Measurements from ENCODE around the gene CXCR3.

CXCR3 gene

GRCh38 chrX:71634366-71634765 is 16.1 kb upstream of the CXCR3 start:
- Histone ChIP-seq H3K9ac (ENCODE audit: insufficient read length, low read depth) (no peak overlapping the region), H3K9me3 (ENCODE audit: insufficient read depth, low read length) (no peaks in the 10 kb centered on the region)
- TF ChIP-seq ZNF274 (IDR thresholded peaks at IDR 0.05; ENCODE audit: low read depth, low read length) (no peak), YY1 (IDR thresholded peaks at IDR 0.05; ENCODE audit: insufficient read depth, insufficient read length) (no peak), SUZ12 (IDR thresholded peaks at IDR 0.05; ENCODE audit: extremely low read depth, insufficient read depth, insufficient read length) (no peak)

GRCh38 chrX:71632923-71633657 is 14.8 kb upstream of the CXCR3 start:
- no peaks in the 10 kb centered on the region for H3K36me3 ChIP-seq (ENCODE audit: insufficient read depth, insufficient read length, low read length)
- no peak overlapping the region for H3K9ac ChIP-seq (ENCODE audit: insufficient read length, low read depth)
- no peaks in the 10 kb centered on the region for H3K27me3 ChIP-seq (ENCODE audit: insufficient read depth, insufficient read length)
- no peak overlapping the region for H3K4me3 ChIP-seq (ENCODE audit: insufficient read length, low read depth)
- no peak for TF ChIP-seq ZNF274 (IDR thresholded peaks at IDR 0.05; ENCODE audit: low read depth, low read length)
- TF ChIP-seq SUZ12 (IDR thresholded peaks at IDR 0.05; ENCODE audit: extremely low read depth, insufficient read depth, insufficient read length) = no peak
- no peak for TF ChIP-seq YY1 (IDR thresholded peaks at IDR 0.05; ENCODE audit: insufficient read depth, insufficient read length)
- H3K9me3 ChIP-seq (ENCODE audit: insufficient read depth, low read length) = no peaks in the 10 kb centered on the region
- no peak for DNase-seq (ENCODE audit: low read depth, low spot score)
- no peaks in the 10 kb centered on the region for H3K4me1 ChIP-seq (ENCODE audit: insufficient read depth, insufficient read length)

More at GRCh38 chrX:71634366-71634765, 16.1 kb upstream of the CXCR3 start:
- Histone ChIP-seq H3K4me3 (ENCODE audit: insufficient read length, low read depth) (no peak overlapping the region), H3K27me3 (ENCODE audit: insufficient read depth, insufficient read length) (no peaks in the 10 kb centered on the region), H3K36me3 (ENCODE audit: insufficient read depth, insufficient read length, low read length) (no peaks in the 10 kb centered on the region), H3K4me1 (ENCODE audit: insufficient read depth, insufficient read length) (no peaks in the 10 kb centered on the region)
- DNase-seq (ENCODE audit: low read depth, low spot score) = no peak

GRCh38 chrX:71629467-71629866 is 11.2 kb upstream of the CXCR3 start:
- no peaks in the 10 kb centered on the region for H3K36me3 ChIP-seq (ENCODE audit: insufficient read depth, insufficient read length, low read length)
- no peaks in the 10 kb centered on the region for H3K27me3 ChIP-seq (ENCODE audit: insufficient read depth, insufficient read length)
- no peak overlapping the region for H3K4me3 ChIP-seq (ENCODE audit: insufficient read length, low read depth)
- H3K9me3 ChIP-seq (ENCODE audit: insufficient read depth, low read length) = no peaks in the 10 kb centered on the region
- no peak overlapping the region for H3K9ac ChIP-seq (ENCODE audit: insufficient read length, low read depth)
- H3K4me1 ChIP-seq (ENCODE audit: insufficient read depth, insufficient read length) = peaks cover 7% of the 10 kb centered on the region
- DNase-seq (ENCODE audit: low read depth, low spot score) = no peak
- no peak for TF ChIP-seq YY1 (IDR thresholded peaks at IDR 0.05; ENCODE audit: insufficient read depth, insufficient read length)
- TF ChIP-seq SUZ12 (IDR thresholded peaks at IDR 0.05; ENCODE audit: extremely low read depth, insufficient read depth, insufficient read length) = no peak
- no peak for TF ChIP-seq ZNF274 (IDR thresholded peaks at IDR 0.05; ENCODE audit: low read depth, low read length)

- DNase-seq (ENCODE audit: low read depth, low spot score) = no peak
- H3K9me3 ChIP-seq (ENCODE audit: insufficient read depth, low read length) = no peaks in the 10 kb centered on the region
- TF ChIP-seq ZNF274 (IDR thresholded peaks at IDR 0.05; ENCODE audit: low read depth, low read length) = no peak
- TF ChIP-seq SUZ12 (IDR thresholded peaks at IDR 0.05; ENCODE audit: extremely low read depth, insufficient read depth, insufficient read length) = no peak
- no peak for TF ChIP-seq YY1 (IDR thresholded peaks at IDR 0.05; ENCODE audit: insufficient read depth, insufficient read length)
- H3K4me1 ChIP-seq (ENCODE audit: insufficient read depth, insufficient read length) = peaks cover 10% of the 10 kb centered on the region
- H3K27me3 ChIP-seq (ENCODE audit: insufficient read depth, insufficient read length) = no peaks in the 10 kb centered on the region
- no peak overlapping the region for H3K4me3 ChIP-seq (ENCODE audit: insufficient read length, low read depth)
- H3K9ac ChIP-seq (ENCODE audit: insufficient read length, low read depth) = no peak overlapping the region
- no peaks in the 10 kb centered on the region for H3K36me3 ChIP-seq (ENCODE audit: insufficient read depth, insufficient read length, low read length)
These were observed 9.5 kb upstream of the CXCR3 start for GRCh38 chrX:71627588-71628404.

DNA sequence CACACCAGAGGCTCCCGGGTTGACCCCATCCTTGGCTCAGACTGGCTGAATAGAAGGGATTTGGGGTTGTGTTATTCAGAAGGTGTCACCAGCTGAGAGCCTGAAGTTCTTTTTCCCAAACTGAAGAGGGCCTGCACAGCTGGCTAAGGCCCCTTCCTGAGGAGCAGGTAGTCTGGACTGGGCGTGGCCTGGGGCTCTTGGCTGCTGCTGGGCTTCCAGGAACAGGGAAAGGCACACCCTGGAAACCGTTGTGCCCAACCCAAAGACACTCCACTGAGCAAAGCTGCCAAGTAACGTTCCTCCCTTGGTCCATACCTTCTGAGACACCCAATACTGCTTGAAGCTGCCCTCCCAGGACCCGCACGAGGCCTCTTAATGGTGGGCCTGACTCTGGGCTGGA is 8.3 kb upstream of the CXCR3 start:
- TF ChIP-seq YY1 (IDR thresholded peaks at IDR 0.05; ENCODE audit: insufficient read depth, insufficient read length) = no peak
- TF ChIP-seq SUZ12 (IDR thresholded peaks at IDR 0.05; ENCODE audit: extremely low read depth, insufficient read depth, insufficient read length) = no peak
- TF ChIP-seq ZNF274 (IDR thresholded peaks at IDR 0.05; ENCODE audit: low read depth, low read length) = no peak
- DNase-seq (ENCODE audit: low read depth, low spot score) = no peak
- peaks cover 10% of the 10 kb centered on the region for H3K4me1 ChIP-seq (ENCODE audit: insufficient read depth, insufficient read length)
- no peak overlapping the region for H3K4me3 ChIP-seq (ENCODE audit: insufficient read length, low read depth)
- no peak overlapping the region for H3K9ac ChIP-seq (ENCODE audit: insufficient read length, low read depth)
- H3K9me3 ChIP-seq (ENCODE audit: insufficient read depth, low read length) = no peaks in the 10 kb centered on the region
- no peaks in the 10 kb centered on the region for H3K36me3 ChIP-seq (ENCODE audit: insufficient read depth, insufficient read length, low read length)
- H3K27me3 ChIP-seq (ENCODE audit: insufficient read depth, insufficient read length) = no peaks in the 10 kb centered on the region

GRCh38 chrX:71625471-71625870 is 7.2 kb upstream of the CXCR3 start:
- no peak overlapping the region for H3K4me3 ChIP-seq (ENCODE audit: insufficient read length, low read depth)
- H3K4me1 ChIP-seq (ENCODE audit: insufficient read depth, insufficient read length) = peaks cover 10% of the 10 kb centered on the region
- no peak overlapping the region for H3K9ac ChIP-seq (ENCODE audit: insufficient read length, low read depth)
- H3K36me3 ChIP-seq (ENCODE audit: insufficient read depth, insufficient read length, low read length) = no peaks in the 10 kb centered on the region
- H3K27me3 ChIP-seq (ENCODE audit: insufficient read depth, insufficient read length) = no peaks in the 10 kb centered on the region
- no peaks in the 10 kb centered on the region for H3K9me3 ChIP-seq (ENCODE audit: insufficient read depth, low read length)
- TF ChIP-seq SUZ12 (IDR thresholded peaks at IDR 0.05; ENCODE audit: extremely low read depth, insufficient read depth, insufficient read length) (no peak), ZNF274 (IDR thresholded peaks at IDR 0.05; ENCODE audit: low read depth, low read length) (no peak)
- no peak for DNase-seq (ENCODE audit: low read depth, low spot score)

GRCh38 chrX:71623714-71624113 is 5.4 kb upstream of the CXCR3 start:
- H3K4me1 ChIP-seq (ENCODE audit: insufficient read depth, insufficient read length) = peaks cover 10% of the 10 kb centered on the region
- DNase-seq (ENCODE audit: low read depth, low spot score) = no peak
- no peaks in the 10 kb centered on the region for H3K9me3 ChIP-seq (ENCODE audit: insufficient read depth, low read length)
- TF ChIP-seq SUZ12 (IDR thresholded peaks at IDR 0.05; ENCODE audit: extremely low read depth, insufficient read depth, insufficient read length) = no peak
- H3K4me3 ChIP-seq (ENCODE audit: insufficient read length, low read depth) = no peak overlapping the region
- H3K9ac ChIP-seq (ENCODE audit: insufficient read length, low read depth) = no peak overlapping the region
- H3K27me3 ChIP-seq (ENCODE audit: insufficient read depth, insufficient read length) = no peaks in the 10 kb centered on the region
- H3K36me3 ChIP-seq (ENCODE audit: insufficient read depth, insufficient read length, low read length) = no peaks in the 10 kb centered on the region
